Measurements from ENCODE around the gene GARNL3.

The GARNL3 gene

GRCh38 chr9:127351182-127352166, 86.9 kb downstream of the GARNL3 start:
- DNase-seq (ENCODE audit: low read depth, low spot score), result no peak
- H3K9ac ChIP-seq (ENCODE audit: insufficient read length), result no peak overlapping the region
- H3K9me3 ChIP-seq (ENCODE audit: low read depth, low read length), result no peaks in the 10 kb centered on the region
- no peaks in the 10 kb centered on the region for H3K36me3 ChIP-seq (ENCODE audit: insufficient read depth, low read length)
- H3K27ac ChIP-seq, result no peak overlapping the region
- TF ChIP-seq POLR2AphosphoS5 (IDR thresholded peaks at IDR 0.05; ENCODE audit: borderline replicate concordance, low read depth, low read length) (no peak), EZH2 (IDR thresholded peaks at IDR 0.05) (no peak)
- H3K4me3 ChIP-seq, result no peak overlapping the region

- no peak overlapping the region for H3K4me3 ChIP-seq
- no peak overlapping the region for H3K27ac ChIP-seq
- no peaks in the 10 kb centered on the region for H3K9me3 ChIP-seq (ENCODE audit: low read depth, low read length)
- H3K36me3 ChIP-seq (ENCODE audit: insufficient read depth, low read length), result no peaks in the 10 kb centered on the region
- DNase-seq (ENCODE audit: low read depth, low spot score), result no peak
- TF ChIP-seq FOXP2 (optimal IDR thresholded peaks at IDR 0.05; ENCODE audit: control extremely low read depth, extremely low read length, insufficient read depth) (no peak), EZH2 (IDR thresholded peaks at IDR 0.05) (no peak), POLR2AphosphoS5 (IDR thresholded peaks at IDR 0.05; ENCODE audit: borderline replicate concordance, low read depth, low read length) (no peak)
- no peak overlapping the region for H3K9ac ChIP-seq (ENCODE audit: insufficient read length)
Measured at GRCh38 chr9:127353882-127354281, 89.3 kb downstream of the GARNL3 start.

- Histone ChIP-seq H3K27ac (no peak overlapping the region), H3K9ac (ENCODE audit: insufficient read length) (no peak overlapping the region), H3K9me3 (ENCODE audit: low read depth, low read length) (no peaks in the 10 kb centered on the region), H3K4me3 (no peak overlapping the region), H3K36me3 (ENCODE audit: insufficient read depth, low read length) (no peaks in the 10 kb centered on the region)
- DNase-seq (ENCODE audit: low read depth, low spot score), result no peak
- TF ChIP-seq POLR2AphosphoS5 (IDR thresholded peaks at IDR 0.05; ENCODE audit: borderline replicate concordance, low read depth, low read length), result no peak
- TF ChIP-seq FOXP2 (optimal IDR thresholded peaks at IDR 0.05; ENCODE audit: control extremely low read depth, extremely low read length, insufficient read depth), result no peak
- TF ChIP-seq EZH2 (IDR thresholded peaks at IDR 0.05), result no peak
Measured at GRCh38 chr9:127356906-127357305, 92.3 kb downstream of the GARNL3 start.

- TF ChIP-seq POLR2AphosphoS5 (IDR thresholded peaks at IDR 0.05; ENCODE audit: borderline replicate concordance, low read depth, low read length), result no peak
- no peak for TF ChIP-seq FOXP2 (optimal IDR thresholded peaks at IDR 0.05; ENCODE audit: control extremely low read depth, extremely low read length, insufficient read depth)
- TF ChIP-seq EZH2 (IDR thresholded peaks at IDR 0.05), result no peak
- DNase-seq (ENCODE audit: low read depth, low spot score), result no peak
- Histone ChIP-seq H3K27ac (no peak overlapping the region), H3K36me3 (ENCODE audit: insufficient read depth, low read length) (no peaks in the 10 kb centered on the region), H3K4me3 (no peak overlapping the region), H3K9ac (ENCODE audit: insufficient read length) (no peak overlapping the region), H3K9me3 (ENCODE audit: low read depth, low read length) (no peaks in the 10 kb centered on the region)
Measured at GRCh38 chr9:127358023-127358535, 93.5 kb downstream of the GARNL3 start.

GRCh38 chr9:127358770-127359169, 94.2 kb downstream of the GARNL3 start:
- TF ChIP-seq EZH2 (IDR thresholded peaks at IDR 0.05), result no peak
- TF ChIP-seq FOXP2 (optimal IDR thresholded peaks at IDR 0.05; ENCODE audit: control extremely low read depth, extremely low read length, insufficient read depth), result no peak
- no peak for TF ChIP-seq POLR2AphosphoS5 (IDR thresholded peaks at IDR 0.05; ENCODE audit: borderline replicate concordance, low read depth, low read length)
- no peaks in the 10 kb centered on the region for H3K9me3 ChIP-seq (ENCODE audit: low read depth, low read length)

GRCh38 chr9:127360250-127360649, 95.7 kb downstream of the GARNL3 start:
- no peaks in the 10 kb centered on the region for H3K36me3 ChIP-seq (ENCODE audit: insufficient read depth, low read length)
- H3K9ac ChIP-seq (ENCODE audit: insufficient read length), result no peak overlapping the region
- H3K4me3 ChIP-seq, result no peak overlapping the region
- DNase-seq (ENCODE audit: low read depth, low spot score), result no peak
- H3K27ac ChIP-seq, result no peak overlapping the region
- no peaks in the 10 kb centered on the region for H3K9me3 ChIP-seq (ENCODE audit: low read depth, low read length)
- no peak for TF ChIP-seq POLR2AphosphoS5 (IDR thresholded peaks at IDR 0.05; ENCODE audit: borderline replicate concordance, low read depth, low read length)
- no peak for TF ChIP-seq FOXP2 (optimal IDR thresholded peaks at IDR 0.05; ENCODE audit: control extremely low read depth, extremely low read length, insufficient read depth)
- no peak for TF ChIP-seq EZH2 (IDR thresholded peaks at IDR 0.05)

More at GRCh38 chr9:127358770-127359169, 94.2 kb downstream of the GARNL3 start:
- DNase-seq (ENCODE audit: low read depth, low spot score), result no peak
- H3K9ac ChIP-seq (ENCODE audit: insufficient read length), result no peak overlapping the region
- no peaks in the 10 kb centered on the region for H3K36me3 ChIP-seq (ENCODE audit: insufficient read depth, low read length)
- H3K4me3 ChIP-seq, result no peak overlapping the region
- no peak overlapping the region for H3K27ac ChIP-seq

- H3K36me3 ChIP-seq (ENCODE audit: insufficient read depth, low read length), result no peaks in the 10 kb centered on the region
- H3K9ac ChIP-seq (ENCODE audit: insufficient read length), result no peak overlapping the region
- no peaks in the 10 kb centered on the region for H3K9me3 ChIP-seq (ENCODE audit: low read depth, low read length)
- H3K4me3 ChIP-seq, result no peak overlapping the region
- H3K27ac ChIP-seq, result no peak overlapping the region
- no peak for DNase-seq (ENCODE audit: low read depth, low spot score)
- TF ChIP-seq POLR2AphosphoS5 (IDR thresholded peaks at IDR 0.05; ENCODE audit: borderline replicate concordance, low read depth, low read length) (no peak), EZH2 (IDR thresholded peaks at IDR 0.05) (no peak), FOXP2 (optimal IDR thresholded peaks at IDR 0.05; ENCODE audit: control extremely low read depth, extremely low read length, insufficient read depth) (no peak)
Measured at GRCh38 chr9:127360829-127361228, 96.3 kb downstream of the GARNL3 start.

- TF ChIP-seq FOXP2 (optimal IDR thresholded peaks at IDR 0.05; ENCODE audit: control extremely low read depth, extremely low read length, insufficient read depth) (no peak), POLR2AphosphoS5 (IDR thresholded peaks at IDR 0.05; ENCODE audit: borderline replicate concordance, low read depth, low read length) (no peak), EZH2 (IDR thresholded peaks at IDR 0.05) (no peak)
- Histone ChIP-seq H3K27ac (no peak overlapping the region), H3K9me3 (ENCODE audit: low read depth, low read length) (no peaks in the 10 kb centered on the region), H3K36me3 (ENCODE audit: insufficient read depth, low read length) (no peaks in the 10 kb centered on the region), H3K4me3 (no peak overlapping the region), H3K9ac (ENCODE audit: insufficient read length) (no peak overlapping the region)
- no peak for DNase-seq (ENCODE audit: low read depth, low spot score)
Measured at GRCh38 chr9:127361561-127361960, 97.0 kb downstream of the GARNL3 start.
